ENCODE results near the gene RTL5. TPM values are rescaled to one million over a fixed set of nuclear protein-coding genes. Genes with fewer than 3 reads are reported as not detected.

RTL5 gene
- total RNA-seq, 1 experiment from 2014 or later, result 2.5 TPM

DNA sequence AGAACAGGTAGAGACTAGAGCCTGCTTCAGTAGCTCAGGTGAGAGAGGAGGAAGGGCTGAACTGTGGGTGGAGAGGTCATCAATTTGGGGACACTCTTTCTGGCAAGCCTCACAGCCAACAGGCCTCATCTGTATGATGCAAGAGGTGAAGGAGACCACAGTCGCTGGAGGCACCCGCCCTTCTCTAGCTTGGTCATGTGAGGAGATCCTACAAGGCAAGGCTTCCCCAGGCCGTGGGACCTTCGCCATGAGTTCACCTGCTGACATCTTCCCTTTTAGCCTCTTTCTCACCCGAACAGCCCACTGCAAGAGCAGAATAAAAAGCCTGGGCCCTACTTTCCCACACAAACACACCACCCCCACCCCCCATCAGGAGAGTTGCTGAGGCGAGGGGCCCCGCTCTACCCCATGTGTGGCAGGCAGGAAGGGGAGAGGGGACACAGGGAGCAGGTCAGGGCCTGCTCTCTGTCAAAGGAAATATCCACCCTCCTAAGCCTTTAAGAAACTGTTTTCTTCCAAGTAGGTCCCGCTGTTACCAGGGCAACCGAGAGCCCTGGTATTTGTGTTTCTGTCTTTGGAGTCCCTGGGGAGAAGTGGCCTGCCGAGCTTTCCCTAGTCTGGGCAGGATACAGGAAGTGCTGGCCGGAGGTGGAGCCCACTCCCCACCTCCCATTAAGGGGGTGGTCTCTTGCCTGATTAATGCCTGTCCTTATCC, 8.1 kb downstream of the RTL5 start:
- BruUV-seq (replicated peaks), result no TSS peak
- no peaks in the 10 kb centered on the region for H3K4me1 Mint-ChIP-seq (ENCODE audit: low read depth, unreplicated experiment)
- H3K4me1 ChIP-seq, result no peaks in the 10 kb centered on the region
- H3K36me3 ChIP-seq (ENCODE audit: control insufficient read depth, insufficient read depth, low read length), result no peaks in the 10 kb centered on the region
- no peaks in the 10 kb centered on the region for H3K9me3 ChIP-seq
- H3K4me3 ChIP-seq (ENCODE audit: low read depth, low read length), result no peak overlapping the region
- no peak overlapping the region for H3K27ac Mint-ChIP-seq (ENCODE audit: unreplicated experiment)
- CTCF ChIA-PET, result no interaction called here
- H3K4me3 Mint-ChIP-seq (ENCODE audit: unreplicated experiment), result no peak overlapping the region
- H3K9me3 Mint-ChIP-seq (ENCODE audit: unreplicated experiment), result no peaks in the 10 kb centered on the region
- no peak for DNase-seq
- TF ChIP-seq, protein P1, sequence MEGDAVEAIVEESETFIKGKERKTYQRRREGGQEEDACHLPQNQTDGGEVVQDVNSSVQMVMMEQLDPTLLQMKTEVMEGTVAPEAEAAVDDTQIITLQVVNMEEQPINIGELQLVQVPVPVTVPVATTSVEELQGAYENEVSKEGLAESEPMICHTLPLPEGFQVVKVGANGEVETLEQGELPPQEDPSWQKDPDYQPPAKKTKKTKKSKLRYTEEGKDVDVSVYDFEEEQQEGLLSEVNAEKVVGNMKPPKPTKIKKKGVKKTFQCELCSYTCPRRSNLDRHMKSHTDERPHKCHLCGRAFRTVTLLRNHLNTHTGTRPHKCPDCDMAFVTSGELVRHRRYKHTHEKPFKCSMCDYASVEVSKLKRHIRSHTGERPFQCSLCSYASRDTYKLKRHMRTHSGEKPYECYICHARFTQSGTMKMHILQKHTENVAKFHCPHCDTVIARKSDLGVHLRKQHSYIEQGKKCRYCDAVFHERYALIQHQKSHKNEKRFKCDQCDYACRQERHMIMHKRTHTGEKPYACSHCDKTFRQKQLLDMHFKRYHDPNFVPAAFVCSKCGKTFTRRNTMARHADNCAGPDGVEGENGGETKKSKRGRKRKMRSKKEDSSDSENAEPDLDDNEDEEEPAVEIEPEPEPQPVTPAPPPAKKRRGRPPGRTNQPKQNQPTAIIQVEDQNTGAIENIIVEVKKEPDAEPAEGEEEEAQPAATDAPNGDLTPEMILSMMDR (IDR thresholded peaks at IDR 0.05; ENCODE audit: insufficient read depth in 1 of 2, low read depth in 1 of 2, low read length in 1 of 2, severe bottlenecking in 1 of 2, unreplicated experiment in 1 of 2), result no peak
- H3K36me3 Mint-ChIP-seq (ENCODE audit: insufficient read depth, unreplicated experiment), result no peaks in the 10 kb centered on the region
- no peaks in the 10 kb centered on the region for H3K27me3 ChIP-seq (replicated peaks; ENCODE audit: control insufficient read depth, insufficient read depth, low read length)
- intact Hi-C loops (cut with micrococcal nuclease; ENCODE audit: unreplicated experiment), result no loop called here
- H3K27me3 Mint-ChIP-seq (ENCODE audit: insufficient read depth, unreplicated experiment), result no peaks in the 10 kb centered on the region
- POLR2A ChIA-PET, result no interaction called here

GRCh38 chrX:72122621-72123337, 8.9 kb downstream of the RTL5 start:
- Mint-ChIP-seq H3K27ac (ENCODE audit: unreplicated experiment) (no peak overlapping the region), H3K9me3 (ENCODE audit: unreplicated experiment) (no peaks in the 10 kb centered on the region), H3K27me3 (ENCODE audit: insufficient read depth, unreplicated experiment) (no peaks in the 10 kb centered on the region), H3K4me3 (ENCODE audit: unreplicated experiment) (no peak overlapping the region), H3K4me1 (ENCODE audit: low read depth, unreplicated experiment) (no peaks in the 10 kb centered on the region), H3K36me3 (ENCODE audit: insufficient read depth, unreplicated experiment) (no peaks in the 10 kb centered on the region)
- H3K27me3 ChIP-seq (replicated peaks; ENCODE audit: control insufficient read depth, insufficient read depth, low read length), result no peaks in the 10 kb centered on the region
- ChIA-PET CTCF (no interaction called here), POLR2A (no interaction called here)
- TF ChIP-seq, protein P1 (IDR thresholded peaks at IDR 0.05; ENCODE audit: insufficient read depth in 1 of 2, low read depth in 1 of 2, low read length in 1 of 2, severe bottlenecking in 1 of 2, unreplicated experiment in 1 of 2), result no peak
- H3K4me1 ChIP-seq, result no peaks in the 10 kb centered on the region
- no peak for DNase-seq
- BruUV-seq (replicated peaks), result no TSS peak
- H3K36me3 ChIP-seq (ENCODE audit: control insufficient read depth, insufficient read depth, low read length), result no peaks in the 10 kb centered on the region
- no peaks in the 10 kb centered on the region for H3K9me3 ChIP-seq
- H3K4me3 ChIP-seq (ENCODE audit: low read depth, low read length), result no peak overlapping the region
- intact Hi-C loops (cut with micrococcal nuclease; ENCODE audit: unreplicated experiment), result no loop called here

GRCh38 chrX:72121383-72121782, 10.3 kb downstream of the RTL5 start:
- BruUV-seq (replicated peaks), result no TSS peak
- no peak for DNase-seq
- no peak overlapping the region for H3K27ac Mint-ChIP-seq (ENCODE audit: unreplicated experiment)
- Histone ChIP-seq H3K9me3 (no peaks in the 10 kb centered on the region), H3K4me3 (ENCODE audit: low read depth, low read length) (no peak overlapping the region), H3K27me3 (replicated peaks; ENCODE audit: control insufficient read depth, insufficient read depth, low read length) (no peaks in the 10 kb centered on the region), H3K36me3 (ENCODE audit: control insufficient read depth, insufficient read depth, low read length) (no peaks in the 10 kb centered on the region), H3K4me1 (no peaks in the 10 kb centered on the region)
- ChIA-PET POLR2A (no interaction called here), CTCF (no interaction called here)
- H3K36me3 Mint-ChIP-seq (ENCODE audit: insufficient read depth, unreplicated experiment), result no peaks in the 10 kb centered on the region
- H3K9me3 Mint-ChIP-seq (ENCODE audit: unreplicated experiment), result no peaks in the 10 kb centered on the region
- TF ChIP-seq, protein P1 (IDR thresholded peaks at IDR 0.05; ENCODE audit: insufficient read depth in 1 of 2, low read depth in 1 of 2, low read length in 1 of 2, severe bottlenecking in 1 of 2, unreplicated experiment in 1 of 2), result no peak
- intact Hi-C loops (cut with micrococcal nuclease; ENCODE audit: unreplicated experiment), result no loop called here
- H3K4me1 Mint-ChIP-seq (ENCODE audit: low read depth, unreplicated experiment), result no peaks in the 10 kb centered on the region
- no peaks in the 10 kb centered on the region for H3K27me3 Mint-ChIP-seq (ENCODE audit: insufficient read depth, unreplicated experiment)
- H3K4me3 Mint-ChIP-seq (ENCODE audit: unreplicated experiment), result no peak overlapping the region
